ENCODE results near the gene CNTN5. TPM values are rescaled to one million over a fixed set of nuclear protein-coding genes. Genes with fewer than 3 reads are reported as not detected.

Gene CNTN5
- total RNA-seq, 4 donors from 2014 or later = 0.12 TPM; not detected in 3

- Histone ChIP-seq H3K4me1 (no peaks in the 10 kb centered on the region), H3K9me3 (no peaks in the 10 kb centered on the region), H3K36me3 (no peaks in the 10 kb centered on the region), H3K27ac (no peak overlapping the region), H3K27me3 (no peaks in the 10 kb centered on the region), H3K4me3 (no peak overlapping the region)
- TF ChIP-seq CTCF (IDR thresholded peaks at IDR 0.05) = no peak
- TF ChIP-seq POLR2A (IDR thresholded peaks at IDR 0.05) = no peak
- DNase-seq = no peak
- intact Hi-C loops (cut with DNase I) = no loop called here
- WGBS, 2 donors = 49 to 54% methylated on average over 13 of the region's 13 CpGs
These were observed 296.2 kb downstream of the CNTN5 start for GRCh38 chr11:99316776-99317520.

GRCh38 chr11:99320769-99321290 is 300.1 kb downstream of the CNTN5 start:
- TF ChIP-seq POLR2A (IDR thresholded peaks at IDR 0.05) (no peak), CTCF (IDR thresholded peaks at IDR 0.05) (no peak)
- DNase-seq = no peak
- intact Hi-C loops (cut with DNase I) = no loop called here
- no peaks in the 10 kb centered on the region for H3K27me3 ChIP-seq
- H3K36me3 ChIP-seq = no peaks in the 10 kb centered on the region
- H3K4me1 ChIP-seq = no peaks in the 10 kb centered on the region
- WGBS, 2 donors = 29 to 32% methylated on average over 4 of the region's 4 CpGs
- no peaks in the 10 kb centered on the region for H3K9me3 ChIP-seq
- H3K4me3 ChIP-seq = no peak overlapping the region
- H3K27ac ChIP-seq = no peak overlapping the region

GRCh38 chr11:99325847-99326246 is 305.1 kb downstream of the CNTN5 start:
- intact Hi-C loops (cut with DNase I) = no loop called here
- no peak for DNase-seq
- Histone ChIP-seq H3K27me3 (no peaks in the 10 kb centered on the region), H3K4me1 (no peaks in the 10 kb centered on the region), H3K4me3 (no peak overlapping the region), H3K9me3 (no peaks in the 10 kb centered on the region), H3K36me3 (no peaks in the 10 kb centered on the region), H3K27ac (no peak overlapping the region)
- WGBS, 2 donors = 58 to 60% methylated on average over 8 of the region's 8 CpGs
- TF ChIP-seq POLR2A (IDR thresholded peaks at IDR 0.05) (no peak), CTCF (IDR thresholded peaks at IDR 0.05) (no peak)

GRCh38 chr11:99327066-99327465 is 306.3 kb downstream of the CNTN5 start:
- intact Hi-C loops (cut with DNase I) = no loop called here
- TF ChIP-seq POLR2A (IDR thresholded peaks at IDR 0.05) = no peak
- no peak for TF ChIP-seq CTCF (IDR thresholded peaks at IDR 0.05)
- 73 to 79% methylated on average over 1 of the region's 1 CpG for WGBS, 2 donors
- no peak overlapping the region for H3K4me3 ChIP-seq
- H3K27ac ChIP-seq = no peak overlapping the region
- no peaks in the 10 kb centered on the region for H3K36me3 ChIP-seq
- H3K9me3 ChIP-seq = no peaks in the 10 kb centered on the region
- H3K4me1 ChIP-seq = no peaks in the 10 kb centered on the region
- no peak for DNase-seq
- no peaks in the 10 kb centered on the region for H3K27me3 ChIP-seq

- TF ChIP-seq CTCF (IDR thresholded peaks at IDR 0.05) = no peak
- TF ChIP-seq POLR2A (IDR thresholded peaks at IDR 0.05) = no peak
- intact Hi-C loops (cut with DNase I) = no loop called here
- WGBS, 2 donors = 66 to 78% methylated on average over 3 of the region's 3 CpGs
These were observed 306.8 kb downstream of the CNTN5 start for GRCh38 chr11:99327527-99327926.

More at GRCh38 chr11:99327527-99327926, 306.8 kb downstream of the CNTN5 start:
- Histone ChIP-seq H3K36me3 (no peaks in the 10 kb centered on the region), H3K9me3 (no peaks in the 10 kb centered on the region), H3K4me1 (no peaks in the 10 kb centered on the region), H3K4me3 (no peak overlapping the region), H3K27me3 (no peaks in the 10 kb centered on the region), H3K27ac (no peak overlapping the region)
- no peak for DNase-seq

Data from esophagus squamous epithelium (tissue), 5 donors.